BE2C (cell line): Measurements from ENCODE around the gene CTNNB1.

Experiments used
- DNase-seq: peaks from one replicate; pipeline ENCODE4 v3.0.0-alpha.2; 2020
- H3K27me3 ChIP-seq: fragments of 250-450 bp; sonication (Bioruptor Pico); 2 replicates; pipeline ENCODE4 v1.5.1; 2020; ENCODE audit warnings: mild to moderate bottlenecking
- H3K36me3 ChIP-seq: fragments of 250-450 bp; sonication (Bioruptor Pico); 2 replicates; pipeline ENCODE4 v1.5.1; 2020; ENCODE audit warnings: mild to moderate bottlenecking
- H3K4me1 ChIP-seq: fragments of 250-450 bp; sonication (Bioruptor Pico); 2 replicates; pipeline ENCODE4 v1.5.1; 2020
- H3K4me3 ChIP-seq: 2 replicates; pipeline ENCODE4 v1.5.1; 2011; ENCODE audit warnings: low read depth, low read length
- H3K9me3 ChIP-seq: fragments of 250-450 bp; sonication (Bioruptor Pico); 2 replicates; pipeline ENCODE4 v1.5.1; 2020
- TF ChIP-seq, protein P1 (sequence below): IDR thresholded peaks from 2 replicates; pipeline ENCODE4 v1.5.1; 2012; ENCODE audit warnings: mild to moderate bottlenecking, low read depth, low read length

CTNNB1 gene

GRCh38 chr3:41195946-41196345, 3.4 kb upstream of the CTNNB1 start:
- DNase-seq, result no peak
- Histone ChIP-seq H3K4me1 (no peaks in the 10 kb centered on the region), H3K36me3 (no peaks in the 10 kb centered on the region), H3K27me3 (no peaks in the 10 kb centered on the region), H3K4me3 (no peak overlapping the region), H3K9me3 (no peaks in the 10 kb centered on the region)
- TF ChIP-seq, protein P1, sequence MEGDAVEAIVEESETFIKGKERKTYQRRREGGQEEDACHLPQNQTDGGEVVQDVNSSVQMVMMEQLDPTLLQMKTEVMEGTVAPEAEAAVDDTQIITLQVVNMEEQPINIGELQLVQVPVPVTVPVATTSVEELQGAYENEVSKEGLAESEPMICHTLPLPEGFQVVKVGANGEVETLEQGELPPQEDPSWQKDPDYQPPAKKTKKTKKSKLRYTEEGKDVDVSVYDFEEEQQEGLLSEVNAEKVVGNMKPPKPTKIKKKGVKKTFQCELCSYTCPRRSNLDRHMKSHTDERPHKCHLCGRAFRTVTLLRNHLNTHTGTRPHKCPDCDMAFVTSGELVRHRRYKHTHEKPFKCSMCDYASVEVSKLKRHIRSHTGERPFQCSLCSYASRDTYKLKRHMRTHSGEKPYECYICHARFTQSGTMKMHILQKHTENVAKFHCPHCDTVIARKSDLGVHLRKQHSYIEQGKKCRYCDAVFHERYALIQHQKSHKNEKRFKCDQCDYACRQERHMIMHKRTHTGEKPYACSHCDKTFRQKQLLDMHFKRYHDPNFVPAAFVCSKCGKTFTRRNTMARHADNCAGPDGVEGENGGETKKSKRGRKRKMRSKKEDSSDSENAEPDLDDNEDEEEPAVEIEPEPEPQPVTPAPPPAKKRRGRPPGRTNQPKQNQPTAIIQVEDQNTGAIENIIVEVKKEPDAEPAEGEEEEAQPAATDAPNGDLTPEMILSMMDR, result no peak

DNA sequence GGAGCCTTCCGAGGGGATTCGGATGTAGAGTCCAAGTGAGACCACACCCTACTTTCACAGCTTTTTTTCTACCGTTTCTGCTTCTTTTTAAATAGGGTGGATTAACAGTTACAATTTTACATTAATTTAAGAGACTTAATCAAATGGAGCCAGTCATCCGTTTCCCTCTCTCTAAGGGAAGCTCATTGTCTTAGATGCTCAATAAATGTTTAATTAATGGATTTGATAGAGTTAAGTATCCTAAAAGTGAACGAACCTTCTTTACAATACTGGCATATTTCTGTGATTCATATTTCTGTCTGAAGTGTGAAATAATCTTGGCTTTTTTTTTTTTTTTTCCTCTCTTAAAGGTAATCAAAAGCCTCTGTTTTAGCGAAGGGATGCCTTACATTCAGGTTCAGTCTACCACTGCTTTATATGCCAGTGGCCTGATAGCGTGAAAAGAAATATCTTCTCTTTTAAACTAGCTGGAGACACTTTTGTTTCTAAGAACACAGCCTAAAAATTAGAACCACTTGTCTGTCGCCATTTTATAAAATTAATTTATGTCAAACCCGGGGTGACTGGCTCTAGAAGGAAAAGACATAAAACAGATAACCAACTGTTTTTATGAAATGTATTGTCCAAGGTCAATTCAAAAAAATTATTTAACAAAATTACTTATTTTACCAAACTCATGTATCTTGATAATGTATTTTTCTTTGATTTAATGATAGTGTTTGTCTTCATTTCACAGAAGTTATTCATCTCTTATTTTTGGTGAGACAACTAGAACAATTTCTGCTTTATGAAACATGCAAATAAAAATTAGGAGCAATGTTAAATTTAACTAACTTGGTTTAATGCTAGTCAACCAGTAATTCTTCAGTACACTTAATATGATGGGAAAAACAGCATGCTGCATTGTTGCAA, 2.5 kb upstream of the CTNNB1 start:
- TF ChIP-seq, protein P1, result no peak
- Histone ChIP-seq H3K9me3 (no peaks in the 10 kb centered on the region), H3K4me3 (no peak overlapping the region), H3K27me3 (no peaks in the 10 kb centered on the region), H3K36me3 (no peaks in the 10 kb centered on the region), H3K4me1 (no peaks in the 10 kb centered on the region)
- no peak for DNase-seq

DNA sequence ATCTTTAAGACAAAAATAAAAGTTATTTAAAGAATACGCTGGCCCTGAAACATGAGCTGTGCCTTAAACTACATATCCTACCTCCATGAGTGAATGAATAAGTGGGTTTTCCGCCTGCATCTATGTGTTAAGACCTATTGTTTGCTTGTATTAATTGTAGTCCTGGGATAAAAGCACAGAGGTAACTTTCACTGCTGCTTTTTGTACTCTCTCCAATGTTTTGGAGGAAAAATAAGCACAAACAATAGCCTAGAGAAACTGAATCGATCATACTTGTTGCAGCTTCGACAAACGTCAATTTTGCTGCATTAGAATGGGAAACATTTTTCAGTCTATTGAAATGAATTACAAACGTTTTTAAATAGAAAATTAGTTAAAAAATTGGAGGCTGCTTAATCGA, 1.3 kb upstream of the CTNNB1 start:
- Histone ChIP-seq H3K9me3 (no peaks in the 10 kb centered on the region), H3K27me3 (no peaks in the 10 kb centered on the region), H3K36me3 (no peaks in the 10 kb centered on the region), H3K4me1 (no peaks in the 10 kb centered on the region), H3K4me3 (no peak overlapping the region)
- DNase-seq, result no peak
- TF ChIP-seq, protein P1, result no peak

- DNase-seq, result peak; percentile 14
- no peaks in the 10 kb centered on the region for H3K4me1 ChIP-seq
These were observed 779 bp upstream of the CTNNB1 start for GRCh38 chr3:41198526-41198925.

DNA sequence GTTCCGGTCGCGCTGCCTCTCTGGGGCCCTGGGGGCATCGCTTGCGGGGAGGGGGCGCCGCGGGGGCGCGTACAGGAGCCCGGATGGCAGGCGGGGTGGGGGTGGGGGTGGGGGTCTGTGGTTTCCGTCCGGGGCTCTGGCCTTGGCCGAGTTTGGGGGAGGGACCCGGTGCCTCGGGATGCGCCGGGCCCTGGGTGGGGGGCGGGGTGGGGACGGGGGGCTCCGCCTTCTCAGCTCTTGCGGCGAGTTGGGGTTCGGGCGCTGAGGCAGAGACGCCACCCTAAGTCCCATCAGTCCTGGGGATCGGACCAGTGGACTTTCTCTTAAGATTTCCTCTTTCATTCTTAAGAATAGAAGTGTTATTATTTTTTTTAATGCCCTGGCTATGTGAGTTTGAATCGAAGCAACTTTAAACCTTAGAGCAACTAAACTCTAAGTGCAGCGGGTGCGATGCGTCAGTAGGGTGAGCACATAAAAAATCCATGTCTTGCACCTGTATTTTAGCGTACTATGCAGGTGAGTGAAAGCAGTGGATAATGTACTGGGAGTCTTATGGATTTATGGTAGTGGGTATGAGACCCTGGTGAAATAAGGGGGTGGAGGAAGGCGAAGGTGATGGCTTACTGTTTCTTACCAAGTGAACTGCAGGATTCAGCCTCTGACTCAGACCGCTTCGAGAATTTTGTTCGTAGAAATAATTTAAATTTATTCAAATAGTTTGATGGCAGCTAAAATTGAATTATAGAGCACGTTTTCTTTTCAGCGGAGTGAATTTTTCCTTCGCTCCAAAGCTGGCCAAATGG, 762 bp downstream of the CTNNB1 start:
- TF ChIP-seq, protein P1, result no peak
- no peaks in the 10 kb centered on the region for H3K27me3 ChIP-seq
- peak overlapping the region; percentile 73 for H3K4me3 ChIP-seq
- no peaks in the 10 kb centered on the region for H3K36me3 ChIP-seq
- no peak for DNase-seq
- no peaks in the 10 kb centered on the region for H3K4me1 ChIP-seq
- no peaks in the 10 kb centered on the region for H3K9me3 ChIP-seq

More at GRCh38 chr3:41198526-41198925, 779 bp upstream of the CTNNB1 start:
- Histone ChIP-seq H3K27me3 (no peaks in the 10 kb centered on the region), H3K36me3 (no peaks in the 10 kb centered on the region), H3K9me3 (no peaks in the 10 kb centered on the region), H3K4me3 (peak overlapping the region; percentile 73)
- TF ChIP-seq, protein P1, result no peak
